OCI-LY7 (cell line): ENCODE measurements around the gene RNF212B. TPM values are rescaled to one million over a fixed set of nuclear protein-coding genes. Genes with fewer than 3 reads are reported as not detected.
"Not testable (repeated sequence)": the region's sequence is repeated elsewhere in the genome, so short reads cannot be mapped to it uniquely, and the experiment has no call there.

Experiments used
- BruUV-seq: library from RNA; stranded (reverse); fragments of 400-500 nt; replicated peaks from 2 replicates; lab custom pipeline; 2021; lab: Mats Ljungman, UMichigan
- CTCF ChIA-PET: fragments of 300-600 bp; sonication (Branson Sonifier 250); formaldehyde crosslinking; loops from one replicate; lab custom pipeline; 2022; ENCODE audit warnings: antibody characterized with exemption; ENCODE audit not compliant: unreplicated experiment; lab: Charles Lee
- POLR2A ChIA-PET: fragments of 300-600 bp; sonication (Branson Sonifier 250); formaldehyde crosslinking; loops from one replicate; lab custom pipeline; 2022; ENCODE audit warnings: antibody characterized with exemption; lab: Charles Lee
- DNase-seq: peaks from one replicate; pipeline ENCODE4 v3.0.0-alpha.2; 2015; ENCODE audit warnings: low spot score
- H2AFZ ChIP-seq: fragments of 200-600 bp; sonication (generic), shearing (Covaris generic); 2 replicates; pipeline ENCODE4 v1.6.1; 2014; ENCODE audit warnings: mild to moderate bottlenecking, antibody characterized with exemption, low read length, moderate library complexity
- H3K27ac ChIP-seq: fragments of 200-600 bp; sonication (generic); 2 replicates; pipeline ENCODE4 v1.5.1; 2014; ENCODE audit warnings: mixed run types, low read depth, mild to moderate bottlenecking, moderate library complexity, low read length, inconsistent platforms; ENCODE audit not compliant: poor library complexity, severe bottlenecking
- H3K36me3 ChIP-seq: fragments of 200-600 bp; sonication (generic); 2 replicates; pipeline ENCODE4 v1.6.1; 2014; ENCODE audit warnings: mild to moderate bottlenecking, antibody characterized with exemption, low read length, moderate library complexity, mixed read lengths; ENCODE audit not compliant: insufficient read depth
- H3K4me1 ChIP-seq: fragments of 200-600 bp; sonication (generic); 2 replicates; pipeline ENCODE4 v1.5.1; 2014; ENCODE audit warnings: mild to moderate bottlenecking, low read length; ENCODE audit not compliant: insufficient read depth, poor library complexity, severe bottlenecking
- H3K4me2 ChIP-seq: fragments of 200-600 bp; sonication (generic); 2 replicates; pipeline ENCODE4 v1.6.1; 2014; ENCODE audit warnings: mild to moderate bottlenecking, low read length
- H3K4me3 ChIP-seq: fragments of 200-600 bp; sonication (generic); 2 replicates; pipeline ENCODE4 v1.5.1; 2014; ENCODE audit warnings: mild to moderate bottlenecking, low read depth, low read length; ENCODE audit not compliant: poor library complexity, severe bottlenecking
- H3K79me2 ChIP-seq: fragments of 200-600 bp; sonication (generic); 2 replicates; pipeline ENCODE4 v1.6.1; 2016; ENCODE audit warnings: low read depth, mild to moderate bottlenecking, low read length, moderate library complexity, mixed read lengths; ENCODE audit not compliant: insufficient read depth
- H3K9me2 ChIP-seq: fragments of 200-600 bp; sonication (generic); 2 replicates; pipeline ENCODE4 v1.6.1; 2016; ENCODE audit warnings: mild to moderate bottlenecking, low read length, mixed read lengths; ENCODE audit not compliant: insufficient read depth
- H3K9me3 ChIP-seq: fragments of 200-600 bp; sonication (generic); 2 replicates; pipeline ENCODE4 v1.6.1; 2014; ENCODE audit warnings: mild to moderate bottlenecking, mixed run types, low read length, mixed read lengths
- H4K20me1 ChIP-seq: fragments of 200-600 bp; sonication (generic); 2 replicates; pipeline ENCODE4 v1.6.1; 2014; ENCODE audit warnings: mild to moderate bottlenecking, antibody characterized with exemption, low read length, moderate library complexity, mixed read lengths; ENCODE audit not compliant: insufficient read depth
- CTCF ChIP-seq: fragments of 200-600 bp; sonication (generic); conservative IDR thresholded peaks from 2 replicates; pipeline ENCODE4 v1.5.1; 2014; ENCODE audit warnings: mild to moderate bottlenecking, antibody characterized with exemption, low read length, moderate library complexity, mixed read lengths
- EZH2phosphoT487 ChIP-seq: fragments of 200-600 bp; sonication (generic); IDR thresholded peaks from 2 replicates; pipeline ENCODE4 v1.6.1; 2018; ENCODE audit warnings: low read depth, borderline replicate concordance, mild to moderate bottlenecking, mixed run types, antibody characterized with exemption, low read length, moderate library complexity, mixed read lengths
- intact Hi-C: fragments of 100-400 bp; cut with micrococcal nuclease; formaldehyde crosslinking; loops from one replicate; pipeline ENCODE4 v1.10.0; 2022; ENCODE audit not compliant: unreplicated experiment
- total RNA-seq, 2 experiments: library from RNA; depleted of rRNA in 1 of 2; stranded (reverse); fragments of >200 nt in 1 of 2; shearing (Covaris generic) in 1 of 2; gene quantifications; 2 replicates each; pipeline ENCODE4 v1.2.3, GENCODE V29; 2014 to 2022

The RNF212B gene
- total RNA-seq, 2 experiments from 2014 or later, result not detected

GRCh38 chr14:23217032-23218020 is 20.4 kb upstream of the RNF212B start:
- H3K4me1 ChIP-seq, result no peaks in the 10 kb centered on the region
- ChIA-PET POLR2A (interaction anchor here (0.8 kb wide), 1 partner anchor 12 kb away, joined by 3 read pairs; no protein-coding TSS in a partner anchor), CTCF (no interaction called here)
- BruUV-seq, result no TSS peak
- no peak overlapping the region for H3K27ac ChIP-seq
- no peak for DNase-seq
- no peaks in the 10 kb centered on the region for H3K36me3 ChIP-seq
- no peaks in the 10 kb centered on the region for H3K9me2 ChIP-seq
- intact Hi-C loops, result no loop called here
- no peaks in the 10 kb centered on the region for H3K9me3 ChIP-seq
- H2AFZ ChIP-seq, result no peak overlapping the region
- H4K20me1 ChIP-seq, result no peaks in the 10 kb centered on the region
- no peak overlapping the region for H3K4me2 ChIP-seq
- no peaks in the 10 kb centered on the region for H3K79me2 ChIP-seq
- no peak overlapping the region for H3K4me3 ChIP-seq
- no peak for TF ChIP-seq CTCF
- no peak for TF ChIP-seq EZH2phosphoT487

- intact Hi-C loops, result no loop called here
- no TSS peak for BruUV-seq
- H4K20me1 ChIP-seq, result no peaks in the 10 kb centered on the region
- H3K36me3 ChIP-seq, result no peaks in the 10 kb centered on the region
- no peaks in the 10 kb centered on the region for H3K9me3 ChIP-seq
- H3K9me2 ChIP-seq, result no peaks in the 10 kb centered on the region
- no peak overlapping the region for H3K4me3 ChIP-seq
- TF ChIP-seq EZH2phosphoT487 (no peak), CTCF (no peak)
- ChIA-PET CTCF (no interaction called here), POLR2A (no interaction called here)
- no peak for DNase-seq
- no peak overlapping the region for H3K4me2 ChIP-seq
- no peaks in the 10 kb centered on the region for H3K4me1 ChIP-seq
- H3K27ac ChIP-seq, result no peak overlapping the region
- H3K79me2 ChIP-seq, result no peaks in the 10 kb centered on the region
- H2AFZ ChIP-seq, result no peak overlapping the region
Observed at GRCh38 chr14:23219075-23219474, 18.7 kb upstream of the RNF212B start.

GRCh38 chr14:23224958-23225357 is 12.8 kb upstream of the RNF212B start:
- POLR2A ChIA-PET, BruUV-seq, H3K79me2 ChIP-seq, H3K27ac ChIP-seq, CTCF ChIA-PET, H3K36me3 ChIP-seq, H3K4me3 ChIP-seq, H2AFZ ChIP-seq, H3K9me3 ChIP-seq, H3K4me1 ChIP-seq, H4K20me1 ChIP-seq, intact Hi-C loops, H3K4me2 ChIP-seq, DNase-seq, H3K9me2 ChIP-seq: not testable (repeated sequence)
